ENCODE data around the gene LBHD1. TPM values are rescaled to one million over a fixed set of nuclear protein-coding genes. Genes with fewer than 3 reads are reported as not detected.

Gene LBHD1
- total and polyA plus RNA-seq, 2 of the 13 experiments (the other 11 are each of a cell fraction or from before 2014, with no cell fraction given), result 3.2 to 3.7 TPM

GRCh38 chr11:62694455-62695167 is 22.5 kb upstream of the LBHD1 start (continued):
- TF ChIP-seq, protein P1, sequence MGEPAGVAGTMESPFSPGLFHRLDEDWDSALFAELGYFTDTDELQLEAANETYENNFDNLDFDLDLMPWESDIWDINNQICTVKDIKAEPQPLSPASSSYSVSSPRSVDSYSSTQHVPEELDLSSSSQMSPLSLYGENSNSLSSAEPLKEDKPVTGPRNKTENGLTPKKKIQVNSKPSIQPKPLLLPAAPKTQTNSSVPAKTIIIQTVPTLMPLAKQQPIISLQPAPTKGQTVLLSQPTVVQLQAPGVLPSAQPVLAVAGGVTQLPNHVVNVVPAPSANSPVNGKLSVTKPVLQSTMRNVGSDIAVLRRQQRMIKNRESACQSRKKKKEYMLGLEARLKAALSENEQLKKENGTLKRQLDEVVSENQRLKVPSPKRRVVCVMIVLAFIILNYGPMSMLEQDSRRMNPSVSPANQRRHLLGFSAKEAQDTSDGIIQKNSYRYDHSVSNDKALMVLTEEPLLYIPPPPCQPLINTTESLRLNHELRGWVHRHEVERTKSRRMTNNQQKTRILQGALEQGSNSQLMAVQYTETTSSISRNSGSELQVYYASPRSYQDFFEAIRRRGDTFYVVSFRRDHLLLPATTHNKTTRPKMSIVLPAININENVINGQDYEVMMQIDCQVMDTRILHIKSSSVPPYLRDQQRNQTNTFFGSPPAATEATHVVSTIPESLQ (CRISPR knock-in tag; conservative IDR thresholded peaks at IDR 0.05), result no peak
- TF ChIP-seq, protein P2, sequence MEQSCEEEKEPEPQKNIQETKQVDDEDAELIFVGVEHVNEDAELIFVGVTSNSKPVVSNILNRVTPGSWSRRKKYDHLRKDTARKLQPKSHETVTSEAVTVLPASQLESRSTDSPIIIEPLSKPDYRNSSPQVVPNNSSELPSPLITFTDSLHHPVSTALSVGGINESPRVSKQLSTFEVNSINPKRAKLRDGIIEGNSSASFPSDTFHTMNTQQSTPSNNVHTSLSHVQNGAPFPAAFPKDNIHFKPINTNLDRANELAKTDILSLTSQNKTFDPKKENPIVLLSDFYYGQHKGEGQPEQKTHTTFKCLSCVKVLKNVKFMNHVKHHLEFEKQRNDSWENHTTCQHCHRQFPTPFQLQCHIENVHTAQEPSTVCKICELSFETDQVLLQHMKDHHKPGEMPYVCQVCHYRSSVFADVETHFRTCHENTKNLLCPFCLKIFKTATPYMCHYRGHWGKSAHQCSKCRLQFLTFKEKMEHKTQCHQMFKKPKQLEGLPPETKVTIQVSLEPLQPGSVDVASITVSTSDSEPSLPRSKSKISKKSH (CRISPR knock-in tag; IDR thresholded peaks at IDR 0.05; ENCODE audit: borderline replicate concordance), result no peak
- TF ChIP-seq ZNF510 (CRISPR knock-in tag; IDR thresholded peaks at IDR 0.05; ENCODE audit: low read depth), result 0 out of 2 replicates have a peak, but pooled peaks have one; percentile 30
- peak; percentile 50 for TF ChIP-seq XRCC5 (optimal IDR thresholded peaks at IDR 0.05; ENCODE audit: low read length)
- TF ChIP-seq MTA1 (CRISPR knock-in tag; IDR thresholded peaks at IDR 0.05; ENCODE audit: borderline replicate concordance), result no peak
- no peak for TF ChIP-seq ZNF564 (CRISPR knock-in tag; IDR thresholded peaks at IDR 0.05)
- no peak for TF ChIP-seq ZKSCAN5 (CRISPR knock-in tag; IDR thresholded peaks at IDR 0.05)
- TF ChIP-seq SAFB2 (CRISPR knock-in tag; IDR thresholded peaks at IDR 0.05; ENCODE audit: borderline replicate concordance, low read depth), result no peak
- TF ChIP-seq ZSCAN5A (CRISPR knock-in tag; IDR thresholded peaks at IDR 0.05; ENCODE audit: borderline replicate concordance), result no peak
- TF ChIP-seq ZNF562 (CRISPR knock-in tag; IDR thresholded peaks at IDR 0.05; ENCODE audit: borderline replicate concordance), result no peak
- TF ChIP-seq HNF4A (CRISPR knock-in tag; IDR thresholded peaks at IDR 0.05), result no peak
- TF ChIP-seq, protein P3, sequence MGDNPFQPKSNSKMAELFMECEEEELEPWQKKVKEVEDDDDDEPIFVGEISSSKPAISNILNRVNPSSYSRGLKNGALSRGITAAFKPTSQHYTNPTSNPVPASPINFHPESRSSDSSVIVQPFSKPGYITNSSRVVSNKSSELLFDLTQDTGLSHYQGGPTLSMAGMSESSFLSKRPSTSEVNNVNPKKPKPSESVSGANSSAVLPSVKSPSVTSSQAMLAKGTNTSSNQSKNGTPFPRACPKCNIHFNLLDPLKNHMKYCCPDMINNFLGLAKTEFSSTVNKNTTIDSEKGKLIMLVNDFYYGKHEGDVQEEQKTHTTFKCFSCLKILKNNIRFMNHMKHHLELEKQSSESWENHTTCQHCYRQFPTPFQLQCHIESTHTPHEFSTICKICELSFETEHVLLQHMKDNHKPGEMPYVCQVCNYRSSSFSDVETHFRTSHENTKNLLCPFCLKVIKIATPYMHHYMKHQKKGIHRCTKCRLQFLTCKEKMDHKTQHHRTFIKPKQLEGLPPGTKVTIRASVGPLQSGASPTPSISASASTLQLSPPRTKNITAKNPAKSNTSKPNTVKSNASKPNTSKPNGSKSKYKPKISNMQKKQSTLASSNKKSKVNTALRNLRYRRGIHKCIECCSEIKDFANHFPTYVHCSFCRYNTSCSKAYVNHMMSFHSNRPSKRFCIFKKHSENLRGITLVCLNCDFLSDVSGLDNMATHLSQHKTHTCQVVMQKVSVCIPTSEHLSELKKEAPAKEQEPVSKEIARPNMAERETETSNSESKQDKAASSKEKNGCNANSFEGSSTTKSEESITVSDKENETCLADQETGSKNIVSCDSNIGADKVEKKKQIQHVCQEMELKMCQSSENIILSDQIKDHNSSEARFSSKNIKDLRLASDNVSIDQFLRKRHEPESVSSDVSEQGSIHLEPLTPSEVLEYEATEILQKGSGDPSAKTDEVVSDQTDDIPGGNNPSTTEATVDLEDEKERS (CRISPR knock-in tag; IDR thresholded peaks at IDR 0.05), result no peak
- TF ChIP-seq ZBTB38 (CRISPR knock-in tag; IDR thresholded peaks at IDR 0.05), result 0 out of 2 replicates have a peak, but pooled peaks have one; percentile 32
- no peak for TF ChIP-seq ZBTB10 (CRISPR knock-in tag; IDR thresholded peaks at IDR 0.05; ENCODE audit: borderline replicate concordance)

Measured in HepG2 (cell line).